Right lobe of liver (tissue), 4 donors: ENCODE measurements around the gene A2M.

Experiments
- POLR2A ChIP-seq: fragments of 450-650 bp; IDR thresholded peaks from one replicate; pipeline ENCODE4 v1.6.1; 2017; ENCODE audit warnings: antibody characterized with exemption, mild to moderate bottlenecking
- TF ChIP-seq, protein P1 (sequence below), 4 donors: fragments of 200-600 bp in 3 of 4; fragments of 450-650 bp in 1 of 4; IDR thresholded peaks; one replicate each; pipeline versions ENCODE4 v1.5.1 to v1.8.0; 2016 to 2022; ENCODE audit warnings: antibody characterized with exemption in 4 of 4, mild to moderate bottlenecking in 2 of 4
- donor health status: DM: no; HTN: no; CAD: no.
- donor health status: DM: no; HTN: no; CAD: no.
- donor health status: DM: no; HTN: yes; CAD: no.

DNA sequence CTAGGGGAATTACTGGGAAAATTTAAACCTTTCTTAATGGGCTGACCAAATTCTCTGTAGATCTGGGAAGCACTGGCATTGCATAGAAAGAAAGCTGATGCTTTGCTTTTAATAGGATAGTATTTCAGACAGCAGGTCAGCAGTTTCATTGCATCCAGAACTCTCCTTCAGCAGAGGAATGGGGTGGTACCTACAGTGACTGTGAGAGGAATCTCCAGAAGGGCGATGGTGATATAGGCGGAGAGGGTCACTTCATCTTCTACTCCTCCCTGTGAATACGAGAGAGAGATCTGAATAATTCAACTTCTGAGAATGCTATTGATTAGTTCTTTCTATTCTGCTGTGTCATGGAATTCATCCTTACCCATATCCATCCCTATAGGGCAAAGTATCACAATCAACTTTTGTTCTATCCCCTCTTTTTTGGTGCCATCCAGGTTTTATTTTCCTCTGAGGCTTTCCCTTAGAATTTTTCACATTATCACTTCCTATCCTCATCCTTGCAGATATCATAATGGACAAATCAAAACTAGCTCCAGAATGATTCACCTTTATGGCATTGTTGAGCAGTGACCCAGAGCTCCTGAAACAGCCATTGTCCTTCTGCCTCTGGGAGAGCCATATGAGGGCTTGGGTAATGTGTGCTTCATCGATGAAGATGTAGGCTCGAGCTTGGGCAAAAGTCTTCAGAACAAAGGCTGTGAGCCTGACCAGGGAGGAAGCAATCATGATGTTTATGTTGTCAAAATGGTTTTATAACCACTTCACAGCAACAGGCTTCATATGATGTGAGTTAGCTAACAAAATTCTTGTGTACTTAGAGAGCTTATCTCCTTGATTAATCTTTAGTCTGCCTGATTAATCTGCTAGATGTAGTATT lies 38.3 kb downstream of the A2M start:
- TF ChIP-seq, protein P1, sequence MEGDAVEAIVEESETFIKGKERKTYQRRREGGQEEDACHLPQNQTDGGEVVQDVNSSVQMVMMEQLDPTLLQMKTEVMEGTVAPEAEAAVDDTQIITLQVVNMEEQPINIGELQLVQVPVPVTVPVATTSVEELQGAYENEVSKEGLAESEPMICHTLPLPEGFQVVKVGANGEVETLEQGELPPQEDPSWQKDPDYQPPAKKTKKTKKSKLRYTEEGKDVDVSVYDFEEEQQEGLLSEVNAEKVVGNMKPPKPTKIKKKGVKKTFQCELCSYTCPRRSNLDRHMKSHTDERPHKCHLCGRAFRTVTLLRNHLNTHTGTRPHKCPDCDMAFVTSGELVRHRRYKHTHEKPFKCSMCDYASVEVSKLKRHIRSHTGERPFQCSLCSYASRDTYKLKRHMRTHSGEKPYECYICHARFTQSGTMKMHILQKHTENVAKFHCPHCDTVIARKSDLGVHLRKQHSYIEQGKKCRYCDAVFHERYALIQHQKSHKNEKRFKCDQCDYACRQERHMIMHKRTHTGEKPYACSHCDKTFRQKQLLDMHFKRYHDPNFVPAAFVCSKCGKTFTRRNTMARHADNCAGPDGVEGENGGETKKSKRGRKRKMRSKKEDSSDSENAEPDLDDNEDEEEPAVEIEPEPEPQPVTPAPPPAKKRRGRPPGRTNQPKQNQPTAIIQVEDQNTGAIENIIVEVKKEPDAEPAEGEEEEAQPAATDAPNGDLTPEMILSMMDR (IDR thresholded peaks at IDR 0.05): no peak
- TF ChIP-seq POLR2A: peak; percentile 14
